Measurements from ENCODE around the gene FADS6. TPM values are rescaled to one million over a fixed set of nuclear protein-coding genes. Genes with fewer than 3 reads are reported as not detected.

Gene FADS6
- total RNA-seq, 2 donors from 2014 or later: not detected

- no peaks in the 10 kb centered on the region for H3K36me3 ChIP-seq
- peaks cover 0 to 4% of the 10 kb centered on the region in 2 donors for H3K4me1 ChIP-seq
- H3K4me3 ChIP-seq: no peak overlapping the region
- DNase-seq (ENCODE audit: low spot score): no peak
- TF ChIP-seq CTCF (IDR thresholded peaks at IDR 0.05): no peak
- H3K9me3 ChIP-seq: no peaks in the 10 kb centered on the region
- H3K27me3 ChIP-seq: no peaks in the 10 kb centered on the region
- H3K27ac ChIP-seq: no peak overlapping the region
Measured at GRCh38 chr17:74883241-74883745, 10.1 kb downstream of the FADS6 start.

DNA sequence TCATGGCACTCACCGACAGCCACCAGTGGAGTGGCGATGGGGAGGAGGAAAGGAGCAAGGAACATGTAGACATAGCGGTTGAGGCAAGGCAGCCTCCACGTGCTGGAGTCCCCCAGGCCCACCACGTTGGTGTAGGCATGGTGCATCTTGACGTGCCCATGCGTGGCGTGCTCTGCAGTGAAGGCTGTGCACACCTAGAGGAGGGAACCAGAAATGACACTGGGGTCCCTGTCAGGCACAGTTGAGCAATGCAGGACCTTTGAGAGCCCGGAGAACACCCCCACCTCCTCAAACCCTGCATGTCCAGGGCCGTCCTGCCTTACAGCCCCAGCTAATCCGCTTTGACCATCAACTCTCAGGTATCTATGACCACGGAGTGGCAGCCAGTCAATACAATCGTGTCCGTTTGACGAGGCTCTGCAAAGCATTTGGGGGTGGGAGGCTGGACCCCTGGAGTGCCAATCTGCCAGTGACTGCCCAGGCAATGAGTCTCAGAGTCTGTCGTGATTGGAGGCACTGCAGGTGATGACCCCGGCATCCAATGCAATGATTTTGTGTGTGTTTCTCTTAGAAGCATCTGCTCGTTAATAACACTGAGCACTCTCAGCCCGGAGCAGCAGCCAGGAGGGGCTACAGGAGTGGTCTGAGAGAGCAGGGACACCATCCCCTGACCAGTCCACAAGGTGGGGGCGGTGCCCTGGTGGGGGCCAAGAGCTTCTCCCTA is 10.8 kb downstream of the FADS6 start:
- no peak for DNase-seq (ENCODE audit: low spot score)
- Histone ChIP-seq H3K4me1 (peaks cover 0 to 11% of the 10 kb centered on the region in 2 donors), H3K27ac (no peak overlapping the region), H3K4me3 (no peak overlapping the region), H3K36me3 (no peaks in the 10 kb centered on the region), H3K27me3 (no peaks in the 10 kb centered on the region), H3K9me3 (no peaks in the 10 kb centered on the region)
- no peak for TF ChIP-seq CTCF (IDR thresholded peaks at IDR 0.05)

DNA sequence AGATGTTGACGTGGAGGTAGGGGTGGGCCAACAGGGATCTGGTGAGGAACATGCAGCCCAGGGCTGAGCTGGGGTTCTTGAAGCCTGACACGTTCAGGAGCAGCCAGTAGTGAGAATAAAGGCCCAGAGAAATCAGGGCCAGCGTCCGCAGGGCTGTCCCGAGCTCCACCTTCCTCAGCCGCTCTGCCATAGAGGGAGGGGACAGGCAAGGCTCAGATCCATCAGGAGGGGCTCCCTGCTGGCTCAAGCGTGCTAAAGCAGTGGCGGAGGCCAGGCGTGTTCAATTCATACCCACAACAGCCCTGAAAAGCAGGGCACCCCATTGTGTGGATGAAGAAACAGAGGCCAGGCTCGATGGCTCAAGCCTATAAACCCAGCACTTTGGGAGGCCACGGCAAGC is 12.4 kb downstream of the FADS6 start:
- no peaks in the 10 kb centered on the region for H3K9me3 ChIP-seq
- no peaks in the 10 kb centered on the region for H3K36me3 ChIP-seq
- no peak for TF ChIP-seq CTCF (IDR thresholded peaks at IDR 0.05)
- H3K4me3 ChIP-seq: no peak overlapping the region
- H3K27ac ChIP-seq: no peak overlapping the region
- no peaks in the 10 kb centered on the region for H3K27me3 ChIP-seq
- DNase-seq (ENCODE audit: low spot score): no peak
- peaks cover 0 to 19% of the 10 kb centered on the region in 2 donors for H3K4me1 ChIP-seq

GRCh38 chr17:74879308-74879707 is 14.1 kb downstream of the FADS6 start:
- Histone ChIP-seq H3K4me3 (no peak overlapping the region), H3K27ac (no peak overlapping the region), H3K27me3 (no peaks in the 10 kb centered on the region), H3K4me1 (peaks cover 0 to 19% of the 10 kb centered on the region in 2 donors), H3K9me3 (no peaks in the 10 kb centered on the region), H3K36me3 (no peaks in the 10 kb centered on the region)
- TF ChIP-seq CTCF (IDR thresholded peaks at IDR 0.05): no peak
- no peak for DNase-seq (ENCODE audit: low spot score)

GRCh38 chr17:74878658-74879057 is 14.8 kb downstream of the FADS6 start:
- Histone ChIP-seq H3K27me3 (no peaks in the 10 kb centered on the region), H3K4me3 (no peak overlapping the region), H3K36me3 (no peaks in the 10 kb centered on the region), H3K9me3 (no peaks in the 10 kb centered on the region), H3K4me1 (peaks cover 0 to 26% of the 10 kb centered on the region in 2 donors), H3K27ac (no peak overlapping the region)
- DNase-seq (ENCODE audit: low spot score): no peak
- TF ChIP-seq CTCF (IDR thresholded peaks at IDR 0.05): no peak

Data from right atrium auricular region (tissue), 2 donors.